PC-9 (cell line): ENCODE results near the gene RNF38. TPM values are rescaled to one million over a fixed set of nuclear protein-coding genes. Genes with fewer than 3 reads are reported as not detected.

ENCODE experiments used
- BruUV-seq: library from RNA; stranded (reverse); fragments of 400-500 nt; replicated peaks from 2 replicates; lab custom pipeline; 2021; lab: Mats Ljungman, UMichigan
- CTCF ChIA-PET: fragments of 300-600 bp; sonication (Branson Sonifier 250); formaldehyde crosslinking; loops from one replicate; lab custom pipeline; 2022; ENCODE audit warnings: antibody characterized with exemption; lab: Charles Lee
- POLR2A ChIA-PET: fragments of 300-600 bp; sonication (Branson Sonifier 250); formaldehyde crosslinking; loops from one replicate; lab custom pipeline; 2022; ENCODE audit warnings: antibody characterized with exemption; ENCODE audit not compliant: unreplicated experiment; lab: Charles Lee
- DNase-seq, 2 experiments: peaks; one replicate each; pipeline versions ENCODE4 v3.0.0 to v3.0.0-alpha.2; 2015 to 2022; ENCODE audit warnings: mixed read lengths in 1 of 2
- H2AFZ ChIP-seq: fragments of 200-600 bp; sonication (generic); 2 replicates; pipeline ENCODE4 v1.8.1; 2017; ENCODE audit warnings: antibody characterized with exemption
- H3F3A ChIP-seq: fragments of 200-600 bp; sonication (generic); 2 replicates; pipeline ENCODE4 v1.8.1; 2017; ENCODE audit warnings: antibody characterized with exemption, mild to moderate bottlenecking, low read depth; ENCODE audit not compliant: insufficient read depth
- H3K27ac ChIP-seq: fragments of 200-600 bp; sonication (generic); 2 replicates; pipeline ENCODE4 v1.6.1; 2016; ENCODE audit warnings: mixed run types
- H3K27me3 ChIP-seq: fragments of 200-600 bp; sonication (generic); 2 replicates; pipeline ENCODE4 v1.6.1; 2016; ENCODE audit warnings: low read depth, mixed run types; ENCODE audit not compliant: insufficient read depth
- H3K36me3 ChIP-seq: fragments of 200-600 bp; sonication (generic); 2 replicates; pipeline ENCODE4 v1.6.1; 2016; ENCODE audit warnings: low read depth, mixed run types
- H3K4me1 ChIP-seq: fragments of 200-600 bp; sonication (generic); replicated peaks from 2 replicates; pipeline ENCODE4 v1.6.1; 2016; ENCODE audit warnings: mixed run types; ENCODE audit not compliant: insufficient read depth
- H3K4me2 ChIP-seq: fragments of 200-600 bp; sonication (generic); 2 replicates; pipeline ENCODE4 v1.6.1; 2017; ENCODE audit warnings: mixed run types
- H3K4me3 ChIP-seq: fragments of 200-600 bp; sonication (generic); 2 replicates; pipeline ENCODE4 v1.6.1; 2016; ENCODE audit warnings: mixed run types
- H3K79me2 ChIP-seq: fragments of 200-600 bp; sonication (generic); 2 replicates; pipeline ENCODE4 v1.6.1; 2017; ENCODE audit warnings: low read depth, mixed run types
- H3K9me2 ChIP-seq: fragments of 200-600 bp; sonication (generic); 2 replicates; pipeline ENCODE4 v1.8.1; 2017; ENCODE audit warnings: mild to moderate bottlenecking; ENCODE audit not compliant: insufficient read depth
- H3K9me3 ChIP-seq: fragments of 200-600 bp; sonication (generic); 2 replicates; pipeline ENCODE4 v1.8.1; 2016; ENCODE audit warnings: low read depth; ENCODE audit not compliant: insufficient read depth
- H4K20me1 ChIP-seq: fragments of 200-600 bp; sonication (generic); 2 replicates; pipeline ENCODE4 v1.8.1; 2017; ENCODE audit not compliant: insufficient read depth
- EZH2 ChIP-seq: fragments of 200-600 bp; sonication (generic); IDR thresholded peaks from 2 replicates; pipeline ENCODE4 v1.8.0; 2017; ENCODE audit warnings: antibody characterized with exemption, low read depth
- intact Hi-C: fragments of 100-400 bp; cut with micrococcal nuclease; formaldehyde crosslinking; loops from one replicate; pipeline ENCODE4 v1.10.0; 2022; ENCODE audit not compliant: unreplicated experiment
- total RNA-seq: library from RNA; stranded (reverse); gene quantifications from 2 replicates; pipeline ENCODE4 v1.2.3, GENCODE V29; 2021
- TF ChIP-seq, protein P1 (sequence below): fragments of 200-600 bp; sonication (generic); conservative IDR thresholded peaks from 2 replicates; pipeline ENCODE4 v1.6.1; 2017; ENCODE audit warnings: mixed run types, antibody characterized with exemption, mild to moderate bottlenecking, moderate library complexity

Gene RNF38
- total RNA-seq, 1 experiment from 2014 or later = 17.5 TPM

DNA sequence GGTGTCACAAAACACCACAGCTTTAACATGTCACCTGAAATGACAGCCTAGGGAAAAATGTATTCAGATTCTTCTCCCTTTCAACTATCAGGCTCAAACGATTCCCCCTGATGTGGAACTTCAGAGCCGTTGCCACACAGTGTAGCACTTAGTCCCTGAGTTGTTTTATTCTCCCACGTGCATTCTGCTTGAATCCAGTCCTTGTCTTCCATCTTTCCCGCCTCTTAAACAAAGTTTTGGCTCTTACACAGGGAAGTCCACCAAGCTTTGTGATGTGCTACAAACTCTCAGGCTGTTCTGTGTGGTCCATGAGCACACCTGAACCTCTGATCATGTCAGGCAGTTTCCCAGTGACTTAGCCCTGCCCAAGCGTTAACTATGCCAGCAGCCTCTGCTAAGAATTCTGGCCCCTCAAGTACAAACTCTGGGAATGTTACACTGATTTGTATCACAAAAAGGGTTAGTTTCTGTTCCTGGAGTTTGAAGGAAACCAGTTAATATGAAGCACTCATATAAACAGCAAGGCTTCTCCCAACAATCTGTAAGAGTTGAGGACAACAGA, 45.8 kb upstream of the RNF38 start:
- H3K4me2 ChIP-seq = no peak overlapping the region
- TF ChIP-seq EZH2 = no peak
- TF ChIP-seq, protein P1, sequence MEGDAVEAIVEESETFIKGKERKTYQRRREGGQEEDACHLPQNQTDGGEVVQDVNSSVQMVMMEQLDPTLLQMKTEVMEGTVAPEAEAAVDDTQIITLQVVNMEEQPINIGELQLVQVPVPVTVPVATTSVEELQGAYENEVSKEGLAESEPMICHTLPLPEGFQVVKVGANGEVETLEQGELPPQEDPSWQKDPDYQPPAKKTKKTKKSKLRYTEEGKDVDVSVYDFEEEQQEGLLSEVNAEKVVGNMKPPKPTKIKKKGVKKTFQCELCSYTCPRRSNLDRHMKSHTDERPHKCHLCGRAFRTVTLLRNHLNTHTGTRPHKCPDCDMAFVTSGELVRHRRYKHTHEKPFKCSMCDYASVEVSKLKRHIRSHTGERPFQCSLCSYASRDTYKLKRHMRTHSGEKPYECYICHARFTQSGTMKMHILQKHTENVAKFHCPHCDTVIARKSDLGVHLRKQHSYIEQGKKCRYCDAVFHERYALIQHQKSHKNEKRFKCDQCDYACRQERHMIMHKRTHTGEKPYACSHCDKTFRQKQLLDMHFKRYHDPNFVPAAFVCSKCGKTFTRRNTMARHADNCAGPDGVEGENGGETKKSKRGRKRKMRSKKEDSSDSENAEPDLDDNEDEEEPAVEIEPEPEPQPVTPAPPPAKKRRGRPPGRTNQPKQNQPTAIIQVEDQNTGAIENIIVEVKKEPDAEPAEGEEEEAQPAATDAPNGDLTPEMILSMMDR = no peak
- peaks cover 4% of the 10 kb centered on the region; the same call in 1 of the 2 replicates for H3F3A ChIP-seq
- H3K27me3 ChIP-seq = no peaks in the 10 kb centered on the region
- no peaks in the 10 kb centered on the region for H3K9me3 ChIP-seq
- no peaks in the 10 kb centered on the region for H3K9me2 ChIP-seq
- no peaks in the 10 kb centered on the region for H4K20me1 ChIP-seq
- BruUV-seq = no TSS peak
- H3K36me3 ChIP-seq = no peaks in the 10 kb centered on the region
- peaks cover 17% of the 10 kb centered on the region for H3K4me1 ChIP-seq
- no peak overlapping the region for H2AFZ ChIP-seq
- no peaks in the 10 kb centered on the region for H3K79me2 ChIP-seq
- intact Hi-C loops = no loop called here
- no peak overlapping the region for H3K4me3 ChIP-seq
- CTCF ChIA-PET = no interaction called here
- POLR2A ChIA-PET = no interaction called here
- no peak overlapping the region for H3K27ac ChIP-seq
- no peak for DNase-seq

DNA sequence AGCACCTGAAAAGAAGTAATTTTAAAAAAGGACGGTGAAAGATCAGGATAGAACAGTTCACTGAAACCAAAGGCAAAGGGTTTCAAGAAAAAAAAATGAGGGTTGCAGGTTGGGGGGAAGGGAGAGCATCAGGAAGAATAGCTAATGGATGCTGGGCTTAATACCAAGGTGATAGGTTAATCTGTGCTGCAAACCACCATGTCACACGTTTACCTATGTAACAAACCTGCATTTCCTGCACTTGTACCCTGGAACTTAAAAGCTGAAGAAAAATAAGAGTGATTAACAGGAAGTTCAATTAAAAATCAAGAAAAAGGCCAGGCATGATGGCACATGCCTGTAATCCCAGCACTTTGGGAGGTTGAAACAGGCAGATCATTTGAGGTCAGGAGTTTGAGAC, 44.1 kb upstream of the RNF38 start:
- CTCF ChIA-PET = no interaction called here
- Histone ChIP-seq H3K4me1 (peaks cover 17% of the 10 kb centered on the region), H3K9me3 (no peaks in the 10 kb centered on the region), H3K4me2 (peak overlapping the region; percentile 57), H2AFZ (no peak overlapping the region), H3K27me3 (no peaks in the 10 kb centered on the region), H3F3A (peaks cover 4% of the 10 kb centered on the region; the same call in 1 of the 2 replicates), H3K4me3 (0 out of 2 replicates have a peak overlapping the region, but pooled peaks have one; percentile 15), H3K36me3 (no peaks in the 10 kb centered on the region), H3K9me2 (no peaks in the 10 kb centered on the region), H4K20me1 (no peaks in the 10 kb centered on the region), H3K27ac (peak overlapping the region; percentile 41; the same call in 1 of the 2 replicates), H3K79me2 (no peaks in the 10 kb centered on the region)
- no peak for DNase-seq
- intact Hi-C loops = no loop called here
- POLR2A ChIA-PET = no interaction called here
- TF ChIP-seq EZH2 = no peak
- TF ChIP-seq, protein P1 = no peak
- no TSS peak for BruUV-seq

DNA sequence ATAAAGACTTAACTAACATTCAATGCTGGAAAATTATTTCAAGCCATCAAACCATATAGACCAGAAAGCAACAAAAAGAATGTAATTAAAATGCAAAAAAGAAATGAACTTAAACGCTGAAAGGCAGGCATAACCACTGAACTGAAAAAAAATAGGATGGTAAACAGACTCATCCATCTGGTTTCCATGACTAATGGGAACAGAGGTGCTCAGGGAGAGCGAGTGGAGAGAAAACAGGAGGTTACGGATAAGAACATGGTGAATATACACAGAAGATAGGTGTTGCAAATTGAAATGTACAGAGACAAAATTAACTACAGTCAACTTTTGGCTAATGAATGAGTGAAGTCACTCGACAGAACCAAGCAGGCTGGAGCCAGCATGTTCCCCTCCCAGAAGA, 43.5 kb upstream of the RNF38 start:
- ChIA-PET CTCF (no interaction called here), POLR2A (no interaction called here)
- Histone ChIP-seq H3F3A (peaks cover 4% of the 10 kb centered on the region; the same call in 1 of the 2 replicates), H2AFZ (no peak overlapping the region), H3K4me3 (0 out of 2 replicates have a peak overlapping the region, but pooled peaks have one; percentile 15), H3K9me3 (no peaks in the 10 kb centered on the region), H3K9me2 (no peaks in the 10 kb centered on the region), H3K79me2 (no peaks in the 10 kb centered on the region), H3K27me3 (no peaks in the 10 kb centered on the region), H3K36me3 (no peaks in the 10 kb centered on the region), H4K20me1 (no peaks in the 10 kb centered on the region), H3K4me1 (peaks cover 17% of the 10 kb centered on the region), H3K4me2 (peak overlapping the region; percentile 57), H3K27ac (peak overlapping the region; percentile 41; the same call in 1 of the 2 replicates)
- peak in 1 of 2 experiments; percentile 56 for DNase-seq
- intact Hi-C loops = no loop called here
- no TSS peak for BruUV-seq
- TF ChIP-seq, protein P1 = no peak
- no peak for TF ChIP-seq EZH2
